Hematopoietic multipotent progenitor cell treated with erythropoietin and hydrocortisone succinate and interleukin-3 and kit ligand, for 15 days (in vitro differentiated cells): ENCODE data around the gene PHF10.

Source experiments
- DNase-seq: peaks from one replicate; pipeline ENCODE4 v3.0.0-alpha.2; 2015; ENCODE audit warnings: low spot score

The PHF10 gene

GRCh38 chr6:169677096-169677495 is 47.2 kb downstream of the PHF10 start:
- DNase-seq, result no peak

- DNase-seq, result no peak
Measured at GRCh38 chr6:169675011-169675410, 49.3 kb downstream of the PHF10 start.

- no peak for DNase-seq
Measured at GRCh38 chr6:169671563-169671962, 52.7 kb downstream of the PHF10 start.

DNA sequence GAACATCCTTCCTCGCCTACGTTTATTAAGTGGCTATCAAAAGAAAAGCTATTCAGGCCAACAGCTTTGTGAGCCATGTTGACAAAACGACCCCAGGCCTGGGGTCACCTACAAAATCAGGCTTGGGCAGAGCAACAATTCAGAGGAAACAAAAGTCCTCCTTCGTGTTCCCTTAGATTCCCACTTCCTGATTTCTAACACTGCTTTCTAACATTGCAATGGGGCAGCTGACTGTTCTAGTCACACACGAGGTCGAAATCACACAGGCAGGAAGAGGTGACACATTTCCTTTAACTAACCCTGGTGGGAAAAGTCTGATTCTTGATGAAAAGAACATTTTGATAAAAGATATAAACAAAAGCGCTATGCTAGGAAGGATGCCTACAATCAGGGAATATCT is 54.4 kb downstream of the PHF10 start:
- no peak for DNase-seq

DNA sequence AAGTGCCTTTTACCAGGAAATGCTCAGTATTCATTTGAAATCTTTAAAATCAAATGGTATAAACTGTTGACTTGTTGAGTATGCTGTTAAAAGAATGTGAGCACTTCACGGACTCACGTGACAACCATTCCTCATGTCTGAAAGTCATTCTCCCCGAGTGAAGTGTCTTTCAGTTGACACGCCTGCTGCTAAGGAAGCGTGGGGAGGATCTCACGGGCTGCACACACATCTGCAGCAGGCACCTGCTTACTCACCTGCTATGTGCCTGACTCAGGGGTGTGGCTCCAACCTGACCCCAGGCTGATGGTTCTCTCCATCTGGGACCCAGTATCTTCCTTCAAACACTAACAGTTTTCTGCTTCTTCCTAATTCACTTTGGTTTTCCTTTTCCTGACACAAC is 55.2 kb downstream of the PHF10 start:
- no peak for DNase-seq

- no peak for DNase-seq
Measured at GRCh38 chr6:169668203-169668847, 56.0 kb downstream of the PHF10 start.

DNA sequence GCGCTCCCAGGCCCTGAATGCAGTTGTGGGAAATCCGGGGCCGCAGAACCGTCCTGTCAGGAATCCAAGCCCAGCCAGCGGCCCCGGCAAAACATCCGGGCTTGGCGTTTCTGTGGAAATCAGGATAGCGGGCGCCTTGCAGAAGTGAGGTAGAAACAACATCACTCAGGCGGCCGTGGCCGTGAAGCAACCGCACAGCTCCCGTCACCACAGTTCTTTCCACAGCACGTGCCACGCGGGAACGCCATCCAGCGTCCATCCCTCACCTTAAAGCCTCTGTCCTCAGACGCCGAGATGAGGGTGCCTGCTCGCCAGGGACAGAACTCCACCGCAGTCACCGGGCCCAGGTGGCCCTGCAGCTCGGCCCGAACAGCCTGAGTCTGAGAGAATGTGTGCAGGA is 56.6 kb downstream of the PHF10 start:
- no peak for DNase-seq

GRCh38 chr6:169666441-169666840 is 57.9 kb downstream of the PHF10 start:
- DNase-seq, result no peak

- no peak for DNase-seq
Measured at GRCh38 chr6:169665289-169665688, 59.0 kb downstream of the PHF10 start.

DNA sequence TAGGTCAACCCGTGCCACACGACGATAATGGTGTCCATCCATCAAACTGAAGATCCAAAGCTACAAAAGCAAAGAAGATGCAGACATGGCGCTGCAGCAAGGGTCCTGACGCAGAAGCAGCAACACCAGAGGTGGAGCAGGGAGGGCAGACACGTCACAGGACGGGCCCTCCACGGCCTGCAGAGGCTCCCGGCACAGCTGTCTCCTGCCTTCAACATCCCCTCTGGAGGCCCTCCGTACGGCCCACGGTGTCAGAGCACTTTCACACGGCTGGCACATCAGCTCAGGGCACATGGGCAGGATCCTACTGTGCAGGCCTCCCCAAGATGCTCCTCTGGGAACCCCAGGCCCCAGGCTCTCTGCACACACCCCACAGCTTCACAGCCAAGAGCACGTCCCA is 60.1 kb downstream of the PHF10 start:
- DNase-seq, result no peak

GRCh38 chr6:169663468-169663867 is 60.8 kb downstream of the PHF10 start:
- DNase-seq, result no peak

DNA sequence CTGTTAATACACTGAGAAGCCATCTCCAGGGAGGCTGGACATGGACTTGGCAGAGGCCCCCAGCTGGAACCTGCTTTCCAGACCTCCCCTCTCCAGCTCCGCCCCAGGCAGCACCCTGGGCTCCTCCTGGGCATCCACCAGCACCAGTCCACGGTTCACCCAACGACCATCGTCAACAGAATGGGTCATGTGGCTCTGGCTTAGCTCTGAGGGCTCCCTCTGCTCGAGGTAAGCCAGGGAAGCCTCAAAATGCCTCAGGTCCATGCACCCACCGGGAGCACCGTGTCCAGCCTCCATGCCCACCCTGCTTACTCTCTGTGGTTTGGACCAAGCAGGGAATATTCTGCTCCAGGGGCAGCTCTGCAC is 62.9 kb downstream of the PHF10 start:
- DNase-seq, result no peak

GRCh38 chr6:169660751-169661390 is 63.4 kb downstream of the PHF10 start:
- no peak for DNase-seq

DNA sequence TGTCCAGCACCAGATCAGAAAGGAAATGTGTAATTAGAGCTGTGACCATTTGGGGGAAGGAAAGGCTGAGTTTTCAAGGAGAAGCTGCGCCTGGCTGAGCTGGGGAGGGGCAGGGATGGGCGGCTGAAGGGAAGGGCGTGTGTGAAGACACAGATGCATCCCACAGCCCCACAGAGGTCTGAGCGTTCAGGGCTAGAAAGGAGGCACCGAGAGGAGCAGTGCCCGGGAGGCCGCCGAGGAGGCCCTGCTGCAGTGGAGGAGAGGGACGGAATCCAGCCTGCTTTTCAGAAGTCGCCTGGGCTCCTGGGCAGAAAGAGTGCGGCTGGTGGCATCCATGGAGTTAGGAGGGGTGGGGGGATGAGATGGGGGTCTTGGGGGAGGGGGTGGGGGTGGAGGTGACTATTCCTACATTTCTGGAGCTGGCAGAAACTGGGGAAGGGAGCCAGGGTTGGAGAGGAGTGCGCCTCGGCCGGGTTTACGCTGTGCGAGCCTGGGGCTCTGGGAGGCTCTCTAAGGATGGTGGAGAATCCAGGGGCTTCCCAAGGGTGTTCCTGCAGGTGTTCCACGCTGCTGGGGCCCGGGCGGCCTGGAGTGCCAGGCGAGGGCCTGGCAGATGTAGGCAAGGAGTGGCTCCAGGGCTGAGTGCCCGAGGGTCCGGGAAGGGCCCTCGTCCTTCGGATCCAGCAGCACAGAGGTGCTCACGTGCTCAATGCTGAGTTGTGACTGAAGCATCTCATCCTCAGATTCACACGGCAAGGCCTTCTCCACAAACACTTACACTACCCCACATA is 64.3 kb downstream of the PHF10 start:
- no peak for DNase-seq

GRCh38 chr6:169657284-169657610 is 67.1 kb downstream of the PHF10 start:
- no peak for DNase-seq

DNA sequence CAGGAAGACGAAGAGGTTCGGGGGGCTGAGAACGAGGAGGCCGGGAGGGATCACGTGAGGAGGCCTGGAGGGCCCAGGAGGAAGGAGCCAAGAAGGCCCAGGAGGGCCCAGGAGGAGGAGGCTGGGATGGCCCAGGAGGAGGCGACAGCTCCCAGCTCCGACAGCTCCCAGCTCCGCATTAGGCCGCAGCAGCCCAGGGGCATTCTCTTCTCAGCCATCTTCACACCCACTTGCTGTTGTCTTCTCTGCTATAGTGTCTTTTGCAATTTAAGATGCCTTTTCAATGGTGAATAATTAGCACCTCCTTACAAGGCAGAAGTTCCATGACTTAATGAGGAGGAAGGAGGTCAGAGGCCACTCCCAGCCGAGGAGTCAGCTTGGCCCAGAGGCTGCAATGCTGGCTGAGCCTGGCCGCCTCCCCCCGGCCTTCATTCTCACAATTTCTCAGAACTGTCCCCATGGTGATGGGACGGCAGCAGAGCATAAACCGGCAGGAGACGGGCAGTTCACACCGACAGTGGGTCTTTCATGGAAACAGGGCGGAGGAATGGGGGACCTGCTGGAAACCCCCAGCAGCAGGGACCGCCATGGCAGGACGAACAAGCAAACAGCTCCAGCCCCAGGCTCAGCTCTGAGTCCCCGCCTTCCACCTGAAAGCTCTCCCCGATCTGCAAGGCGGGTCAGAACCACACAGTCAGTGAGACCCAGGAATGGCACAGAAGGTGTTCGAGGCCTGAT is 67.6 kb downstream of the PHF10 start:
- no peak for DNase-seq

DNA sequence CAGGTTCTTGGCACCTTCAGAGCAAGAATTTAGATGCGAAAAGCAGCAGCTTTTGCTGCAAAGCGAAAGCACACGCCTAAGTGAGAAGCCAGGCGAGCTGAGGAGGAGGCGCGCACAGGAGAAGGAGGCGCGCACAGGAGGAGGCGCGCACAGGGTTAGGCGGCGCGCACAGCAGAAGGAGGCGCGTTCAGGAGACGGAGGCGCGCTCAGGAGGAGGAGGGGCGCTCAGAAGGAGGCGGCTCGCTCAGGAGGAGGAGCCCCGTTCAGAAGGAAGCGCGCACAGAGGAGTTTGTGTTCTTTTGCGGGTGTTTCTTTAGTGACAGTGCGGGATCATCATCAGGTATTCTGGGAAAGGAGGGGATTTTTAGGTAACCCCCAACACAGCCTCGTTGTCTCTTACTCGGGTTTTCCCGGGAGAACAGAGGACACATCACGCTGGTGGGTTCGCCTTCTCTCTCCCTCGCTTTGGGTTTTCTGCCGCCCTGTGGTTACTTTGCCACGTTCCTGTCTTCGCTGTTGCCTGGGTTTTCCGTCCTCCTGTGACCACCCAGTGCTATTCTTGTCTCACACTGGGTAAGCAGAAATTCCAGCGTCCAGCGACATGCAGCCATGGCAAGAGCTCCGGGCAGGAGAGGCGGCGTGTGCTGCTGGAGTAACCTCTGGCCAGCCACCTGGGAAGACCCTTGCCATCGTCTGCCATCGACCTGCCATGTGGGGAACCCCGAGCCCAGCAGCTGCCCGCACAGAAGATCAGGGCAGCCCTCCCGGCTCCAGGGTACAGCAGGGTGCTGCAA is 69.5 kb downstream of the PHF10 start:
- DNase-seq, result peak; percentile 10
